K562 (cell line): Measurements from ENCODE around the gene GBX1. TPM values are rescaled to one million over a fixed set of nuclear protein-coding genes. Genes with fewer than 3 reads are reported as not detected.

Source experiments
- ATAC-seq: fragments of 200-7000 bp; cut with Tn5 transposase; 3 replicates; pipeline ENCODE4 v1.9.1; 2020; ENCODE audit warnings: moderate library complexity
- BruUV-seq: library from RNA; stranded (reverse); fragments of 400-500 nt; replicated peaks from 2 replicates; lab custom pipeline; 2021; lab: Mats Ljungman, UMichigan
- CTCF ChIA-PET: fragments of 300-600 bp; formaldehyde crosslinking; extraction: SDS; loops from one replicate; lab custom pipeline; 2021; ENCODE audit warnings: low intra/inter-chr PET ratio; lab: Yijun Ruan, JAX
- POLR2A ChIA-PET: fragments of 300-600, 350-650 bp; sonication (Branson Sonifier 250); formaldehyde crosslinking; extraction: SDS; loops from one replicate; lab custom pipeline; 2021; ENCODE audit warnings: antibody characterized with exemption, inconsistent platforms; lab: Yijun Ruan, JAX
- DNase-seq, 4 experiments: peaks; one replicate each; pipeline versions ENCODE4 v3.0.0 to v3.0.0-alpha.2; 2011 to 2018; ENCODE audit warnings: low spot score in 3 of 4, mixed read lengths in 3 of 4; ENCODE audit errors: extremely low read depth in 1 of 4
- FAIRE-seq: peaks from 2 replicates; lab custom pipeline; 2011; peaks lifted over from hg19 to GRCh38; lab: Jason Lieb, UNC
- H2AFZ ChIP-seq: 2 replicates; pipeline ENCODE4 v1.6.0; 2011; ENCODE audit warnings: low read depth, low read length, control low read depth, inconsistent platforms
- H3K27ac ChIP-seq: fragments of 200-600 bp; 3 replicates; pipeline ENCODE4 v1.8.0; 2011; ENCODE audit warnings: low read depth, mild to moderate bottlenecking, control low read depth, inconsistent platforms, low read length, moderate library complexity, mixed read lengths; ENCODE audit errors: extremely low read depth
- H3K27me3 ChIP-seq, 2 experiments: fragments of 300-600 bp in 1 of 2; 2 replicates in 1 of 2; 3 replicates in 1 of 2; pipeline versions ENCODE4 v1.6.0 to v1.8.0; 2011; ENCODE audit warnings: inconsistent platforms in 2 of 2, low read length in 2 of 2, mild to moderate bottlenecking in 1 of 2, mixed read lengths in 1 of 2, moderate library complexity in 1 of 2; ENCODE audit not compliant: control insufficient read depth in 2 of 2, insufficient read depth in 2 of 2
- H3K36me3 ChIP-seq: fragments of 300-600 bp; 3 replicates; pipeline ENCODE4 v1.8.0; 2011; ENCODE audit warnings: mild to moderate bottlenecking, low read length, inconsistent platforms; ENCODE audit not compliant: control insufficient read depth, insufficient read depth
- H3K4me1 ChIP-seq, 2 experiments: fragments of 200-600 bp in 1 of 2; replicated peaks in 1 of 2; 2 replicates in 1 of 2; 3 replicates in 1 of 2; pipeline versions ENCODE4 v1.5.1 to v1.8.0; 2011; ENCODE audit warnings: inconsistent platforms in 2 of 2, low read length in 2 of 2, mild to moderate bottlenecking in 1 of 2, mixed read lengths in 1 of 2, moderate library complexity in 1 of 2; ENCODE audit not compliant: control insufficient read depth in 2 of 2, insufficient read depth in 2 of 2
- H3K4me2 ChIP-seq: 2 replicates; pipeline ENCODE4 v1.6.1; 2011; ENCODE audit warnings: low read length, control low read depth, inconsistent platforms, mixed read lengths; ENCODE audit not compliant: insufficient read depth
- H3K4me3 ChIP-seq: fragments of 200-600 bp; sonication (generic), shearing (Covaris generic); 2 replicates; pipeline ENCODE4 v1.5.1; 2016; ENCODE audit warnings: control low read depth, inconsistent platforms
- H3K79me2 ChIP-seq: fragments of 200-600 bp; 3 replicates; pipeline ENCODE4 v1.8.0; 2011; ENCODE audit warnings: low read length, inconsistent platforms; ENCODE audit not compliant: control insufficient read depth, insufficient read depth
- H3K9ac ChIP-seq, 2 experiments: 2 replicates each; pipeline versions ENCODE4 v1.6.0 to v1.6.1; 2011; ENCODE audit warnings: low read depth in 2 of 2, low read length in 2 of 2, control low read depth in 1 of 2, inconsistent platforms in 1 of 2, mild to moderate bottlenecking in 1 of 2, mixed read lengths in 1 of 2; ENCODE audit not compliant: insufficient read depth in 1 of 2
- H3K9me1 ChIP-seq: one replicate; pipeline ENCODE4 v1.6.0; 2011; ENCODE audit warnings: inconsistent platforms, mild to moderate bottlenecking, low read length, moderate library complexity; ENCODE audit not compliant: control insufficient read depth, insufficient read depth
- H3K9me3 ChIP-seq: replicated peaks from 2 replicates; pipeline ENCODE4 v1.5.1; 2011; ENCODE audit warnings: low read depth, low read length, inconsistent platforms; ENCODE audit not compliant: control insufficient read depth, insufficient read depth
- H4K20me1 ChIP-seq: replicated peaks from 2 replicates; pipeline ENCODE4 v1.6.1; 2011; ENCODE audit warnings: low read length, inconsistent platforms, mixed read lengths; ENCODE audit not compliant: control insufficient read depth, insufficient read depth
- GTF2E2 ChIP-seq: fragments of 200-800 bp; sonication (Bioruptor generic); IDR thresholded peaks from 2 replicates; pipeline ENCODE4 v1.6.1; 2016; ENCODE audit warnings: missing genetic modification characterization, missing compliant biosample characterization
- HBP1 ChIP-seq: fragments of 450-650 bp; formaldehyde crosslinking; IDR thresholded peaks from 2 replicates; pipeline ENCODE4 v1.4.0; 2022; ENCODE audit warnings: missing genetic modification characterization
- HDAC2 ChIP-seq: fragments of 450-650 bp; IDR thresholded peaks from 2 replicates; pipeline ENCODE4 v1.6.1; 2016; ENCODE audit warnings: mild to moderate bottlenecking
- HDAC8 ChIP-seq: fragments of 450-650 bp; IDR thresholded peaks from 2 replicates; pipeline ENCODE4 v1.6.1; 2016; ENCODE audit warnings: mild to moderate bottlenecking, missing genetic modification characterization, moderate library complexity, missing compliant biosample characterization
- NCOA1 ChIP-seq: fragments of 450-650 bp; IDR thresholded peaks from 2 replicates; pipeline ENCODE4 v1.6.1; 2016; ENCODE audit warnings: low read depth
- NFYB ChIP-seq: IDR thresholded peaks from 2 replicates; pipeline ENCODE4 v1.6.1; 2011; ENCODE audit warnings: mild to moderate bottlenecking, moderate library complexity; ENCODE audit not compliant: insufficient read length; ENCODE audit errors: extremely low read depth
- PML ChIP-seq: IDR thresholded peaks from 2 replicates; pipeline ENCODE4 v1.6.1; 2012; ENCODE audit warnings: low read length, inconsistent platforms
- RBM39 ChIP-seq: fragments of 200-400 bp; formaldehyde crosslinking; optimal IDR thresholded peaks from 2 replicates; pipeline ENCODE3; 2018; ENCODE audit warnings: low read depth, low read length
- SREBF2 ChIP-seq: sonication (generic); formaldehyde crosslinking; IDR thresholded peaks from 2 replicates; pipeline ENCODE4 v1.4.0; 2020; ENCODE audit warnings: mild to moderate bottlenecking, missing genetic modification reagents
- TAF15 ChIP-seq: fragments of 200-400 bp; formaldehyde crosslinking; IDR thresholded peaks from 2 replicates; pipeline ENCODE4 v1.6.1; 2017; ENCODE audit warnings: mild to moderate bottlenecking, low read depth, low read length, moderate library complexity
- ZBTB9 ChIP-seq: fragments of 450-650 bp; formaldehyde crosslinking; IDR thresholded peaks from 2 replicates; pipeline ENCODE4 v1.4.0; 2020; ENCODE audit warnings: mild to moderate bottlenecking, moderate library complexity
- ZNF232 ChIP-seq: sonication (generic); formaldehyde crosslinking; IDR thresholded peaks from 2 replicates; pipeline ENCODE4 v1.8.0; 2022; ENCODE audit warnings: mild to moderate bottlenecking, missing genetic modification reagents
- ZNF584 ChIP-seq: fragments of 200-800 bp; sonication (Bioruptor generic); IDR thresholded peaks from 2 replicates; pipeline ENCODE4 v1.6.1; 2016; ENCODE audit warnings: low read depth, mild to moderate bottlenecking, missing genetic modification characterization, missing compliant biosample characterization
- WGBS: fragments of 100-300 bp; shearing (Covaris generic); methylation state at CpG from one replicate; pipeline ENCODE4 v1.1.6; 2016; ENCODE audit warnings: low coverage, mixed read lengths; ENCODE audit not compliant: insufficient coverage; ENCODE audit errors: missing lambda C conversion rate; 5-methylcytosine and 5-hydroxymethylcytosine counted together
- in situ Hi-C: fragments of 300-500 bp; cut with MboI; formaldehyde crosslinking; loops from 4 replicates; pipeline ENCODE4 v1.15.0; 2018; ENCODE audit warnings: inconsistent platforms, mixed read lengths
- intact Hi-C: fragments of 100-400 bp; cut with micrococcal nuclease; formaldehyde crosslinking; loops from 2 replicates; pipeline ENCODE4 v1.14.2; 2022
- polyA plus RNA-seq, 8 experiments: library from polyadenylated mRNA; depleted of rRNA in 4 of 8; stranded (reverse) in 5 of 8; unstranded in 3 of 8; fragments of >200 nt; fragmentation: Nextera tagmentation in 2 of 8; fragmentation: Illumina TruSeq in 1 of 8; extraction: Ambion mirVana in 2 of 8; extraction: Trizol in 1 of 8; gene quantifications; 2 replicates each; pipeline versions ENCODE4 v1.2.1 to v1.2.3, GENCODE V29; 2011 to 2014; ENCODE audit warnings: inconsistent platforms in 1 of 8, missing spikeins in 1 of 8
- total RNA-seq, 7 experiments: library from RNA; depleted of rRNA in 6 of 7; stranded (reverse); fragments of >200 nt in 6 of 7; fragmentation: Illumina TruSeq in 2 of 7; extraction: Trizol in 2 of 7; gene quantifications; 2 replicates each; pipeline versions ENCODE4 v1.2.1 to v1.2.3, GENCODE V29; 2011 to 2021; ENCODE audit warnings: low replicate concordance in 1 of 7

Gene GBX1
- total and polyA plus RNA-seq, 9 of the 15 experiments (the other 6 are each of a cell fraction or from before 2014, with no cell fraction given): not detected

- TF ChIP-seq ZBTB9 (0 out of 2 replicates have a peak, but pooled peaks have one; percentile 63), ZNF584 (CRISPR knock-in tag) (no peak), NCOA1 (no peak), SREBF2 (CRISPR knock-in tag) (no peak)
Measured at GRCh38 chr7:151110941-151111645, 56.4 kb downstream of the GBX1 start (continued).

GRCh38 chr7:151110236-151110940 lies 57.1 kb downstream of the GBX1 start:
- no TSS peak for BruUV-seq
- no peaks in the 10 kb centered on the region for H3K27me3 ChIP-seq
- H3K79me2 ChIP-seq: peaks cover 84% of the 10 kb centered on the region
- in situ Hi-C loops: no loop called here
- ChIA-PET CTCF (interaction anchor here (0.6 to 2.8 kb wide), 13 partner anchors 19 to 332 kb away, joined by 3 to 33 read pairs (median 5); partner anchors contain the start of genes ABCB8 and AGAP3), POLR2A (interaction anchor here (0.7 to 1.3 kb wide), 7 partner anchors 13 to 126 kb away, joined by 3 to 5 read pairs (median 4); no protein-coding TSS in a partner anchor)
- H3K36me3 ChIP-seq: peaks cover 41% of the 10 kb centered on the region; the same call in 2 of the 3 replicates
- no peak overlapping the region; the same call in 2 of the 3 replicates for H3K27ac ChIP-seq
- DNase-seq (no peak), FAIRE-seq (no peak), ATAC-seq (no peak)
- intact Hi-C loops: loop anchor here (5.0 kb wide), 2 partner anchors 148 to 213 kb away; no protein-coding TSS in a partner anchor
- H3K4me1 ChIP-seq: peaks cover 51 to 67% of the 10 kb centered on the region in 2 experiments
- H3K4me2 ChIP-seq: no peak overlapping the region
- peak overlapping the region in 1 of 2 experiments; percentile 68; a peak in 2 of 4 replicates for H3K9ac ChIP-seq
- peaks cover 61% of the 10 kb centered on the region for H4K20me1 ChIP-seq
- no peaks in the 10 kb centered on the region for H3K9me3 ChIP-seq
- no peak overlapping the region for H2AFZ ChIP-seq
- no peak overlapping the region for H3K4me3 ChIP-seq
- TF ChIP-seq TAF15 (0 out of 2 replicates have a peak, but pooled peaks have one; percentile 72), HDAC8 (tag) (no peak), HDAC2 (no peak), GTF2E2 (tag) (no peak), SREBF2 (CRISPR knock-in tag) (0 out of 2 replicates have a peak, but pooled peaks have one; percentile 77), NFYB (no peak), ZNF232 (CRISPR knock-in tag) (0 out of 2 replicates have a peak, but pooled peaks have one; percentile 20), PML (0 out of 2 replicates have a peak, but pooled peaks have one; percentile 10), HBP1 (CRISPR knock-in tag) (0 out of 2 replicates have a peak, but pooled peaks have one; percentile 14), RBM39 (peak; percentile 30)
- 76% methylated on average over 11 of the region's 11 CpGs for WGBS
- peaks cover 19% of the 10 kb centered on the region for H3K9me1 ChIP-seq
